Fibroblast of lung (primary cell): ENCODE data around the gene GPBAR1. TPM values are rescaled to one million over a fixed set of nuclear protein-coding genes. Genes with fewer than 3 reads are reported as not detected.

Experiments used
- DNase-seq, 2 donors: peaks; one replicate each; pipeline versions ENCODE4 v3.0.0 to v3.0.0-alpha.2; 2010; ENCODE audit warnings: low read depth in 2 of 2
- H2AFZ ChIP-seq: 2 replicates; pipeline ENCODE4 v1.5.1; 2012; ENCODE audit warnings: low read length, control low read depth, inconsistent platforms
- H3K27ac ChIP-seq: 2 replicates; pipeline ENCODE4 v1.5.1; 2011; ENCODE audit warnings: low read length, control low read depth; ENCODE audit not compliant: insufficient read depth
- H3K27me3 ChIP-seq: 2 replicates; pipeline ENCODE4 v1.5.1; 2011; ENCODE audit warnings: mild to moderate bottlenecking, low read length; ENCODE audit not compliant: control insufficient read depth, insufficient read depth
- H3K36me3 ChIP-seq: 2 replicates; pipeline ENCODE4 v1.5.1; 2011; ENCODE audit warnings: low read length; ENCODE audit not compliant: control insufficient read depth, insufficient read depth
- H3K4me1 ChIP-seq: 2 replicates; pipeline ENCODE4 v1.5.1; 2011; ENCODE audit warnings: low read length; ENCODE audit not compliant: control insufficient read depth, insufficient read depth; ENCODE audit errors: extremely low read depth
- H3K4me2 ChIP-seq: 2 replicates; pipeline ENCODE4 v1.5.1; 2011; ENCODE audit warnings: low read length, control low read depth; ENCODE audit not compliant: insufficient read depth; ENCODE audit errors: extremely low read depth
- H3K4me3 ChIP-seq, 4 experiments: fragments of 200-600 bp in 1 of 4; sonication (generic) in 1 of 4; replicated peaks in 1 of 4; 2 replicates each; pipeline ENCODE4 v1.5.1; 2011 to 2016; ENCODE audit warnings: low read length in 4 of 4, low read depth in 3 of 4, mild to moderate bottlenecking in 3 of 4, control low read depth in 2 of 4, inconsistent platforms in 1 of 4, mixed read lengths in 1 of 4; ENCODE audit not compliant: insufficient read depth in 1 of 4; ENCODE audit errors: control extremely low read depth in 1 of 4
- H3K79me2 ChIP-seq: 2 replicates; pipeline ENCODE4 v1.5.1; 2012; ENCODE audit warnings: mild to moderate bottlenecking, low read length, inconsistent platforms; ENCODE audit not compliant: control insufficient read depth, insufficient read depth
- H3K9ac ChIP-seq: 2 replicates; pipeline ENCODE4 v1.5.1; 2011; ENCODE audit warnings: mild to moderate bottlenecking, low read length, control low read depth; ENCODE audit not compliant: insufficient read depth
- H3K9me3 ChIP-seq: 2 replicates; pipeline ENCODE4 v1.5.1; 2012; ENCODE audit warnings: low read depth, low read length; ENCODE audit not compliant: control insufficient read depth, insufficient read depth
- H4K20me1 ChIP-seq: 2 replicates; pipeline ENCODE4 v1.5.1; 2011; ENCODE audit warnings: low read length; ENCODE audit not compliant: control insufficient read depth, insufficient read depth; ENCODE audit errors: extremely low read depth
- CTCF ChIP-seq, 2 donors: IDR thresholded peaks in 1 of 2; conservative IDR thresholded peaks in 1 of 2; 1 replicate in 1 of 2; 2 replicates in 1 of 2; pipeline ENCODE4 v1.5.1; 2011 to 2012; ENCODE audit warnings: low read length in 2 of 2, control low read depth in 1 of 2, inconsistent platforms in 1 of 2, low read depth in 1 of 2, mild to moderate bottlenecking in 1 of 2
- EZH2 ChIP-seq: IDR thresholded peaks from 2 replicates; pipeline ENCODE4 v1.5.1; 2012; ENCODE audit warnings: low read length, control low read depth, mild to moderate bottlenecking; ENCODE audit errors: missing control alignments
- polyA plus RNA-seq, 2 donors: library from polyadenylated mRNA; depleted of rRNA in 1 of 2; stranded (reverse) in 1 of 2; unstranded in 1 of 2; fragments of >200 nt; gene quantifications; 2 replicates each; pipeline ENCODE4 v1.2.1, GENCODE V29; 2011 to 2012; ENCODE audit warnings: missing spikeins in 1 of 2
- total RNA-seq: library from RNA; depleted of rRNA; stranded (reverse); fragments of >200 nt; gene quantifications from 2 replicates; pipeline ENCODE4 v1.2.1, GENCODE V29; 2014

The GPBAR1 gene
- total and polyA plus RNA-seq, 2 donors (not counting 1 experiment from before 2014, with no cell fraction given), result under 0.01 TPM; not detected in 1

- TF ChIP-seq CTCF (conservative IDR thresholded peaks at IDR 0.05 in 1 of 2, IDR thresholded peaks at IDR 0.05 in 1 of 2; ENCODE audit: low read depth in 1 of 2, low read length in 2 of 2) (no peak), EZH2 (no peak)
- Histone ChIP-seq H3K36me3 (peaks cover 5% of the 10 kb centered on the region), H3K4me3 (peak overlapping the region; percentile 77 to 94 (median 82)), H3K9ac (peak overlapping the region; percentile 89), H3K4me2 (peak overlapping the region; percentile 97), H3K4me1 (peaks cover 11% of the 10 kb centered on the region), H4K20me1 (peaks cover 4% of the 10 kb centered on the region), H3K9me3 (no peaks in the 10 kb centered on the region), H3K27me3 (no peaks in the 10 kb centered on the region), H3K79me2 (peaks cover 64% of the 10 kb centered on the region), H2AFZ (no peak overlapping the region), H3K27ac (peak overlapping the region; percentile 94)
- no peak for DNase-seq
These were observed 42.3 kb upstream of the GPBAR1 start for GRCh38 chr2:218218268-218219185.

- TF ChIP-seq CTCF (conservative IDR thresholded peaks at IDR 0.05 in 1 of 2, IDR thresholded peaks at IDR 0.05 in 1 of 2; ENCODE audit: low read depth in 1 of 2, low read length in 2 of 2) (no peak), EZH2 (no peak)
- Histone ChIP-seq H3K9me3 (no peaks in the 10 kb centered on the region), H3K27ac (no peak overlapping the region), H3K9ac (no peak overlapping the region), H3K4me2 (peak overlapping the region; percentile 97), H4K20me1 (peaks cover 4% of the 10 kb centered on the region), H3K27me3 (no peaks in the 10 kb centered on the region), H3K4me1 (peaks cover 11% of the 10 kb centered on the region), H3K79me2 (peaks cover 78% of the 10 kb centered on the region), H3K4me3 (peak overlapping the region in 3 of 4 experiments; percentile 2 to 77 (median 28)), H3K36me3 (peaks cover 6% of the 10 kb centered on the region), H2AFZ (no peak overlapping the region)
- DNase-seq, result no peak
These were observed 40.9 kb upstream of the GPBAR1 start for GRCh38 chr2:218219934-218220333.

GRCh38 chr2:218221000-218221399, 39.8 kb upstream of the GPBAR1 start:
- Histone ChIP-seq H3K27me3 (no peaks in the 10 kb centered on the region), H3K9me3 (no peaks in the 10 kb centered on the region), H3K79me2 (peaks cover 89% of the 10 kb centered on the region), H4K20me1 (peaks cover 4% of the 10 kb centered on the region), H3K27ac (no peak overlapping the region), H3K4me2 (peak overlapping the region; percentile 29), H2AFZ (no peak overlapping the region), H3K4me3 (peak overlapping the region in 1 of 4 experiments; percentile 77), H3K4me1 (peaks cover 11% of the 10 kb centered on the region), H3K36me3 (peaks cover 6% of the 10 kb centered on the region), H3K9ac (no peak overlapping the region)
- TF ChIP-seq CTCF (conservative IDR thresholded peaks at IDR 0.05 in 1 of 2, IDR thresholded peaks at IDR 0.05 in 1 of 2; ENCODE audit: low read depth in 1 of 2, low read length in 2 of 2) (no peak), EZH2 (no peak)
- DNase-seq, result peak in 1 of 2 donors; percentile 14
